ENCODE measurements around the gene HCRTR1. TPM values are rescaled to one million over a fixed set of nuclear protein-coding genes. Genes with fewer than 3 reads are reported as not detected.

HCRTR1 gene
- polyA plus RNA-seq, 1 of the 3 experiments (the other 2 are of a cell fraction), result 0.03 TPM

- Histone ChIP-seq H3K9ac (no peak overlapping the region), H3K36me3 (replicated peaks in 1 of 2; ENCODE audit: control insufficient read depth in 1 of 2, insufficient read depth in 2 of 2, low read length in 1 of 2) (no peaks in the 10 kb centered on the region), H3K4me3 (ENCODE audit: low read depth in 2 of 2, low read length in 1 of 2) (no peak overlapping the region), H3K4me2 (no peak overlapping the region), H4K20me1 (ENCODE audit: insufficient read depth) (no peaks in the 10 kb centered on the region), H3K9me2 (no peaks in the 10 kb centered on the region), H3F3A (replicated peaks; ENCODE audit: insufficient read depth) (peaks cover 6% of the 10 kb centered on the region), H3K27ac (ENCODE audit: low read depth in 2 of 2, low read length in 1 of 2) (no peak overlapping the region), H2AFZ (ENCODE audit: low read depth) (no peak overlapping the region), H3K27me3 (ENCODE audit: insufficient read depth) (no peaks in the 10 kb centered on the region), H3K79me2 (ENCODE audit: insufficient read depth) (peaks cover 5% of the 10 kb centered on the region; the same call in 1 of the 2 replicates), H3K4me1 (ENCODE audit: control insufficient read depth in 1 of 2, insufficient read depth in 2 of 2, low read depth in 1 of 2, low read length in 1 of 2) (peaks cover 0 to 10% of the 10 kb centered on the region in 2 experiments; a peak in 2 of 4 replicates), H3K9me3 (no peaks in the 10 kb centered on the region)
- CTCF ChIA-PET, result interaction anchor here (0.8 to 1.7 kb wide), 9 partner anchors 13 to 304 kb away, joined by 3 to 13 read pairs (median 3); no protein-coding TSS in a partner anchor
- no peak for DNase-seq
- TF ChIP-seq ELF1 (IDR thresholded peaks at IDR 0.05), result no peak
- TF ChIP-seq CTCF (IDR thresholded peaks at IDR 0.05), result no peak
- no peak for TF ChIP-seq RAD21 (IDR thresholded peaks at IDR 0.05; ENCODE audit: low read length)
- TF ChIP-seq TEAD4 (IDR thresholded peaks at IDR 0.05; ENCODE audit: borderline replicate concordance, insufficient read depth), result no peak
- TF ChIP-seq FOSL2 (IDR thresholded peaks at IDR 0.05; ENCODE audit: borderline replicate concordance, low read depth), result no peak
- no peak for TF ChIP-seq MAX (IDR thresholded peaks at IDR 0.05; ENCODE audit: low read depth)
- TF ChIP-seq ZBTB33 (IDR thresholded peaks at IDR 0.05; ENCODE audit: borderline replicate concordance, low read depth), result no peak
- no peak for TF ChIP-seq USF1 (IDR thresholded peaks at IDR 0.05; ENCODE audit: borderline replicate concordance, low read depth)
- no peak for TF ChIP-seq PBX3 (IDR thresholded peaks at IDR 0.05)
- TF ChIP-seq USF2 (IDR thresholded peaks at IDR 0.05; ENCODE audit: borderline replicate concordance, low read depth, low read length), result no peak
- TF ChIP-seq REST (IDR thresholded peaks at IDR 0.05; ENCODE audit: low read depth, low read length), result no peak
- no peak for TF ChIP-seq RCOR1 (IDR thresholded peaks at IDR 0.05; ENCODE audit: low read length)
- TF ChIP-seq FOXM1 (IDR thresholded peaks at IDR 0.05; ENCODE audit: low read depth), result no peak
- TF ChIP-seq SIN3A (IDR thresholded peaks at IDR 0.05; ENCODE audit: borderline replicate concordance, low read depth, low read length), result no peak
- POLR2A ChIA-PET, result no interaction called here
- WGBS (ENCODE audit: low lambda C conversion rate), result 33% methylated on average over 1 of the region's 1 CpG
Observed at GRCh38 chr1:31651089-31651420, 33.6 kb downstream of the HCRTR1 start.
